HEK293 (cell line): Measurements from ENCODE around the gene CAPRIN1.

Experiments
- CTCF ChIA-PET: fragments of 350-600 bp; formaldehyde crosslinking; extraction: SDS; loops from one replicate; lab custom pipeline; 2021; ENCODE audit warnings: antibody characterized with exemption; lab: Yijun Ruan, JAX
- POLR2A ChIA-PET: fragments of 300-600 bp; formaldehyde crosslinking; extraction: SDS; loops from one replicate; lab custom pipeline; 2020; ENCODE audit warnings: antibody characterized with exemption, inconsistent platforms; lab: Yijun Ruan, JAX
- H3K27ac ChIP-seq: fragments of 200-500 bp; sonication (Bioruptor generic); 2 replicates; pipeline ENCODE4 v1.5.1; 2014; ENCODE audit warnings: low read depth, low read length, control low read depth, inconsistent platforms; ENCODE audit errors: extremely low read depth
- H3K36me3 ChIP-seq, 2 experiments: fragments of 200-500 bp in 1 of 2; sonication (Bioruptor generic) in 1 of 2; 1 replicate in 1 of 2; 2 replicates in 1 of 2; pipeline ENCODE4 v1.5.1; 2014 to 2017; ENCODE audit warnings: inconsistent platforms in 2 of 2, low read length in 2 of 2; ENCODE audit not compliant: control insufficient read depth in 2 of 2, insufficient read depth in 1 of 2
- H3K4me1 ChIP-seq: fragments of 200-500 bp; sonication (Bioruptor generic); 2 replicates; pipeline ENCODE4 v1.5.1; 2014; ENCODE audit warnings: mild to moderate bottlenecking, low read length, inconsistent platforms; ENCODE audit not compliant: control insufficient read depth, insufficient read depth
- H3K4me3 ChIP-seq: 2 replicates; pipeline ENCODE4 v1.5.1; 2011; ENCODE audit warnings: low read depth, mild to moderate bottlenecking, control low read depth, low read length, moderate library complexity
- H3K9me3 ChIP-seq: fragments of 200-500 bp; sonication (Bioruptor generic); 2 replicates; pipeline ENCODE4 v1.5.1; 2014; ENCODE audit warnings: low read depth, low read length, inconsistent platforms; ENCODE audit not compliant: control insufficient read depth, insufficient read depth
- CTCF ChIP-seq: fragments of 450-650 bp; formaldehyde crosslinking; IDR thresholded peaks from 2 replicates; pipeline ENCODE4 v1.5.1; 2016; ENCODE audit warnings: missing biosample characterization, missing genetic modification characterization
- IKZF3 ChIP-seq: fragments of 450-650 bp; IDR thresholded peaks from 2 replicates; pipeline ENCODE4 v1.5.0; 2018; ENCODE audit warnings: missing biosample characterization, mild to moderate bottlenecking, missing genetic modification characterization, moderate library complexity
- KLF10 ChIP-seq: fragments of 450-650 bp; IDR thresholded peaks from 2 replicates; pipeline ENCODE4 v1.5.1; 2018; ENCODE audit warnings: missing biosample characterization, mild to moderate bottlenecking, missing genetic modification characterization
- SCRT1 ChIP-seq: fragments of 450-650 bp; formaldehyde crosslinking; IDR thresholded peaks from 2 replicates; pipeline ENCODE4 v1.5.1; 2016; ENCODE audit warnings: missing biosample characterization, missing genetic modification characterization, borderline replicate concordance
- ZBTB21 ChIP-seq: fragments of 450-650 bp; formaldehyde crosslinking; IDR thresholded peaks from 2 replicates; pipeline ENCODE4 v1.5.1; 2017; ENCODE audit warnings: missing biosample characterization, missing genetic modification characterization
- ZIC2 ChIP-seq: fragments of 450-650 bp; formaldehyde crosslinking; IDR thresholded peaks from 2 replicates; pipeline ENCODE4 v1.5.1; 2016; ENCODE audit warnings: missing biosample characterization, missing genetic modification characterization
- ZNF266 ChIP-seq: fragments of 450-650 bp; formaldehyde crosslinking; IDR thresholded peaks from 2 replicates; pipeline ENCODE4 v1.5.1; 2016; ENCODE audit warnings: missing biosample characterization, missing genetic modification characterization, low read depth
- ZNF274 ChIP-seq, 2 experiments: fragments of 200-500 bp in 1 of 2; fragments of 450-650 bp in 1 of 2; sonication (Bioruptor generic) in 1 of 2; formaldehyde crosslinking in 1 of 2; IDR thresholded peaks; 2 replicates each; pipeline versions ENCODE4 v1.5.1 to v1.6.1; 2014 to 2016; ENCODE audit warnings: borderline replicate concordance in 1 of 2, inconsistent platforms in 1 of 2, low read length in 1 of 2, missing biosample characterization in 1 of 2, missing genetic modification characterization in 1 of 2
- ZNF302 ChIP-seq: fragments of 450-650 bp; formaldehyde crosslinking; IDR thresholded peaks from 2 replicates; pipeline ENCODE4 v1.5.1; 2016; ENCODE audit warnings: missing biosample characterization, missing genetic modification characterization, low read depth
- ZNF354C ChIP-seq: fragments of 450-650 bp; formaldehyde crosslinking; IDR thresholded peaks from 2 replicates; pipeline ENCODE4 v1.5.1; 2016; ENCODE audit warnings: missing biosample characterization, missing genetic modification characterization, low read depth, borderline replicate concordance
- ZNF398 ChIP-seq: fragments of 450-650 bp; formaldehyde crosslinking; IDR thresholded peaks from 2 replicates; pipeline ENCODE4 v1.5.1; 2017; ENCODE audit warnings: missing biosample characterization, missing genetic modification characterization
- ZNF488 ChIP-seq: fragments of 450-650 bp; formaldehyde crosslinking; IDR thresholded peaks from 2 replicates; pipeline ENCODE4 v1.5.1; 2016; ENCODE audit warnings: missing biosample characterization, missing genetic modification characterization
- ZNF660 ChIP-seq: fragments of 450-650 bp; IDR thresholded peaks from 2 replicates; pipeline ENCODE4 v1.5.1; 2018; ENCODE audit warnings: missing biosample characterization, mild to moderate bottlenecking, missing genetic modification characterization
- ZSCAN18 ChIP-seq: fragments of 450-650 bp; formaldehyde crosslinking; IDR thresholded peaks from 2 replicates; pipeline ENCODE4 v1.5.1; 2016; ENCODE audit warnings: missing biosample characterization, missing genetic modification characterization
- TF ChIP-seq, protein P1 (sequence below): fragments of 450-650 bp; formaldehyde crosslinking; IDR thresholded peaks from 2 replicates; pipeline ENCODE4 v1.5.1; 2016; ENCODE audit warnings: missing biosample characterization, missing genetic modification characterization
- TF ChIP-seq, protein P2 (sequence below): fragments of 450-650 bp; formaldehyde crosslinking; IDR thresholded peaks from 2 replicates; pipeline ENCODE4 v1.5.1; 2016; ENCODE audit warnings: missing biosample characterization, missing genetic modification characterization
- TF ChIP-seq, protein P3 (sequence below): fragments of 450-650 bp; formaldehyde crosslinking; IDR thresholded peaks from 2 replicates; pipeline ENCODE4 v1.5.1; 2016; ENCODE audit warnings: missing biosample characterization, missing genetic modification characterization
- TF ChIP-seq, protein P4 (sequence below): fragments of 450-650 bp; formaldehyde crosslinking; IDR thresholded peaks from 2 replicates; pipeline ENCODE4 v1.5.1; 2016; ENCODE audit warnings: missing biosample characterization, missing genetic modification characterization

Gene CAPRIN1

DNA sequence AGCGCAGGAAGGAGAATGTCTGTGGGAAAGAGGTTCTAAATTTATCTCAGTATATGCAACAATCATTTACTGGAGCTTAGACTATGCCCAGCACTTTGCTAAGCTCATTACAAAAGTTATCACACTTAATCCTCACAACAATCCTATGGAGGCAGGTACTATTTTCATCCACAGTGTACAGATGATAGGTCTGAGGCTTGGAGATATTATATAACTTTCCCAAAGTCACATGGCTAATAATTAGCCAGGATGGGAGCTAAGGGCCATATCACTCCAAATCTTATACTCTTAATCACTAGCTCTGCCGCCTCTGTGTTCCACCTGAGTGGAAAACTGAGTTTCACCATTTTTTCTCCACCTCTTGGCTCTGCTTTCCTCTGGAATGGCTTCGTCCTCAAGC, 47.3 kb upstream of the CAPRIN1 start (continued):
- no peak for TF ChIP-seq ZNF488
- TF ChIP-seq, protein P1, sequence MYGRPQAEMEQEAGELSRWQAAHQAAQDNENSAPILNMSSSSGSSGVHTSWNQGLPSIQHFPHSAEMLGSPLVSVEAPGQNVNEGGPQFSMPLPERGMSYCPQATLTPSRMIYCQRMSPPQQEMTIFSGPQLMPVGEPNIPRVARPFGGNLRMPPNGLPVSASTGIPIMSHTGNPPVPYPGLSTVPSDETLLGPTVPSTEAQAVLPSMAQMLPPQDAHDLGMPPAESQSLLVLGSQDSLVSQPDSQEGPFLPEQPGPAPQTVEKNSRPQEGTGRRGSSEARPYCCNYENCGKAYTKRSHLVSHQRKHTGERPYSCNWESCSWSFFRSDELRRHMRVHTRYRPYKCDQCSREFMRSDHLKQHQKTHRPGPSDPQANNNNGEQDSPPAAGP (tag by site-specific recombination), result no peak
- TF ChIP-seq ZBTB21 (tag by site-specific recombination), result no peak
- no peak for TF ChIP-seq KLF10 (tag by site-specific recombination)
- TF ChIP-seq ZSCAN18 (tag by site-specific recombination), result no peak

DNA sequence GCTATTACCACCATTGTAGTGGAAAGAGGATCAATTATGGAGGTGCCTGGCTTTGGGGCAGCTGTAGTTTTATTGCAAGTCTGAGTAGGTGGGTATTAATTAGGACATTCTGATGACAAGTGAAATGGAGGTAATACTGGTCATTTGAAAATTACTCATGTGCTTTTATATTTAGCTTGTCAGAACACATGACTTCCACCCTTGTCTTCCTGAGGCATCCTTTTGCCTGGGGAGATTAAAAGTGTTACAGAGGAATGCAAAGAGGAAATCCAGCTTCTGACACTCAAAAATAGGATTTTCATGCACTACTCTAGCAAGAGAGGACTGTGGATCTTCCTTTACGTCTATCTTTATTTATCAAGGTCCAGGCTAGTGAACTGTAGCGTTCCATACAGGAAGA, 44.7 kb upstream of the CAPRIN1 start:
- CTCF ChIA-PET, result interaction anchor here (0.8 to 2.8 kb wide), 3 partner anchors 10 to 39 kb away, joined by 3 to 17 read pairs (median 8); no protein-coding TSS in a partner anchor
- H3K4me3 ChIP-seq, result no peak overlapping the region

More for the DNA sequence above, 44.7 kb upstream of the CAPRIN1 start:
- H3K9me3 ChIP-seq, result no peaks in the 10 kb centered on the region
- H3K27ac ChIP-seq, result no peak overlapping the region
- no peaks in the 10 kb centered on the region for H3K4me1 ChIP-seq
- TF ChIP-seq ZNF302 (tag by site-specific recombination), result no peak
- no peak for TF ChIP-seq ZNF398 (tag by site-specific recombination)
- no peak for TF ChIP-seq CTCF (tag by site-specific recombination)
- TF ChIP-seq ZNF660 (tag by site-specific recombination), result no peak
- TF ChIP-seq, protein P2, sequence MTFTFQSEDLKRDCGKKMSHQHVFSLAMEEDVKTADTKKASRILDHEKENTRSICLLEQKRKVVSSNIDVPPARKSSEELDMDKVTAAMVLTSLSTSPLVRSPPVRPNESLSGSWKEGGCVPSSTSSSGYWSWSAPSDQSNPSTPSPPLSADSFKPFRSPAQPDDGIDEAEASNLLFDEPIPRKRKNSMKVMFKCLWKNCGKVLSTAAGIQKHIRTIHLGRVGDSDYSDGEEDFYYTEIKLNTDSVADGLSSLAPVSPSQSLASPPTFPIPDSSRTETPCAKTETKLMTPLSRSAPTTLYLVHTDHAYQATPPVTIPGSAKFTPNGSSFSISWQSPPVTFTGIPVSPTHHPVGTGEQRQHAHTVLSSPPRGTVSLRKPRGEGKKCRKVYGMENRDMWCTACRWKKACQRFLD (tag by site-specific recombination), result no peak
- no peak for TF ChIP-seq ZNF354C (tag by site-specific recombination)
- TF ChIP-seq, protein P3, sequence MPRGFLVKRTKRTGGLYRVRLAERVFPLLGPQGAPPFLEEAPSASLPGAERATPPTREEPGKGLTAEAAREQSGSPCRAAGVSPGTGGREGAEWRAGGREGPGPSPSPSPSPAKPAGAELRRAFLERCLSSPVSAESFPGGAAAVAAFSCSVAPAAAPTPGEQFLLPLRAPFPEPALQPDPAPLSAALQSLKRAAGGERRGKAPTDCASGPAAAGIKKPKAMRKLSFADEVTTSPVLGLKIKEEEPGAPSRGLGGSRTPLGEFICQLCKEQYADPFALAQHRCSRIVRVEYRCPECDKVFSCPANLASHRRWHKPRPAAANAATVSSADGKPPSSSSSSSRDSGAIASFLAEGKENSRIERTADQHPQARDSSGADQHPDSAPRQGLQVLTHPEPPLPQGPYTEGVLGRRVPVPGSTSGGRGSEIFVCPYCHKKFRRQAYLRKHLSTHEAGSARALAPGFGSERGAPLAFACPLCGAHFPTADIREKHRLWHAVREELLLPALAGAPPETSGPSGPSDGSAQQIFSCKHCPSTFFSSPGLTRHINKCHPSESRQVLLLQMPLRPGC (tag by site-specific recombination), result no peak
- no peak for TF ChIP-seq ZNF274 (IDR thresholded peaks at IDR 0.05; ENCODE audit: low read length)
- no peak for TF ChIP-seq ZNF274 (tag by site-specific recombination; IDR thresholded peaks at IDR 0.05; ENCODE audit: borderline replicate concordance)
- TF ChIP-seq ZNF266 (tag by site-specific recombination), result no peak
- no peak for TF ChIP-seq ZIC2
- TF ChIP-seq, protein P4, sequence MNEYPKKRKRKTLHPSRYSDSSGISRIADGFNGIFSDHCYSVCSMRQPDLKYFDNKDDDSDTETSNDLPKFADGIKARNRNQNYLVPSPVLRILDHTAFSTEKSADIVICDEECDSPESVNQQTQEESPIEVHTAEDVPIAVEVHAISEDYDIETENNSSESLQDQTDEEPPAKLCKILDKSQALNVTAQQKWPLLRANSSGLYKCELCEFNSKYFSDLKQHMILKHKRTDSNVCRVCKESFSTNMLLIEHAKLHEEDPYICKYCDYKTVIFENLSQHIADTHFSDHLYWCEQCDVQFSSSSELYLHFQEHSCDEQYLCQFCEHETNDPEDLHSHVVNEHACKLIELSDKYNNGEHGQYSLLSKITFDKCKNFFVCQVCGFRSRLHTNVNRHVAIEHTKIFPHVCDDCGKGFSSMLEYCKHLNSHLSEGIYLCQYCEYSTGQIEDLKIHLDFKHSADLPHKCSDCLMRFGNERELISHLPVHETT (tag by site-specific recombination), result no peak
- no peak for TF ChIP-seq IKZF3
- no peak for TF ChIP-seq SCRT1 (tag by site-specific recombination)
- POLR2A ChIA-PET, result no interaction called here
- H3K36me3 ChIP-seq, result no peaks in the 10 kb centered on the region
